ENCODE results near the gene GET3. TPM values are rescaled to one million over a fixed set of nuclear protein-coding genes. Genes with fewer than 3 reads are reported as not detected.

Gene GET3
- total and polyA plus RNA-seq, 2 of the 13 experiments (the other 11 are each of a cell fraction or from before 2014, with no cell fraction given), result 57.7 to 59.4 TPM

GRCh38 chr19:12789904-12790619 lies 52.8 kb downstream of the GET3 start (continued):
- no peak for TF ChIP-seq ZNF234 (CRISPR knock-in tag; conservative IDR thresholded peaks at IDR 0.05)
- TF ChIP-seq FOXC1 (CRISPR knock-in tag; IDR thresholded peaks at IDR 0.05; ENCODE audit: borderline replicate concordance), result no peak
- TF ChIP-seq ZNF563 (CRISPR knock-in tag; IDR thresholded peaks at IDR 0.05), result no peak
- TF ChIP-seq THRA (CRISPR knock-in tag; IDR thresholded peaks at IDR 0.05; ENCODE audit: borderline replicate concordance), result no peak
- peak; percentile 54; the same call in 1 of the 2 replicates for TF ChIP-seq ZFY (CRISPR knock-in tag; IDR thresholded peaks at IDR 0.05)
- TF ChIP-seq GFI1 (CRISPR knock-in tag; IDR thresholded peaks at IDR 0.05; ENCODE audit: borderline replicate concordance), result no peak

- no peaks in the 10 kb centered on the region for H4K20me1 ChIP-seq (ENCODE audit: insufficient read depth, low read length)
- no peaks in the 10 kb centered on the region for H3K36me3 ChIP-seq (replicated peaks in 1 of 2; ENCODE audit: control insufficient read depth in 1 of 2, insufficient read depth in 2 of 2, low read length in 2 of 2)
- DNase-seq (ENCODE audit: low spot score), result no peak
- no peaks in the 10 kb centered on the region for H3K27me3 ChIP-seq (ENCODE audit: control insufficient read depth in 1 of 2, insufficient read depth in 2 of 2, low read length in 2 of 2)
- H3K4me1 ChIP-seq (ENCODE audit: insufficient read depth, low read length), result peaks cover 60% of the 10 kb centered on the region
- intact Hi-C loops (cut with micrococcal nuclease; ENCODE audit: unreplicated experiment), result no loop called here
- no peaks in the 10 kb centered on the region for H3K9me3 ChIP-seq (ENCODE audit: low read length)
- FAIRE-seq, result no peak
- peak overlapping the region; percentile 31 for H3K27ac ChIP-seq (ENCODE audit: extremely low read length, insufficient read depth, low read length)
- H3K4me3 ChIP-seq (replicated peaks in 1 of 3; ENCODE audit: insufficient read depth in 1 of 3, low read depth in 2 of 3, low read length in 3 of 3), result peak overlapping the region; percentile 47 to 87 (median 60)
- ATAC-seq, result no peak
- peak overlapping the region; percentile 89 for H3K9ac ChIP-seq (ENCODE audit: insufficient read depth, low read depth, low read length)
- WGBS (ENCODE audit: low lambda C conversion rate), result 2% methylated on average over 13 of the region's 22 CpGs
- no TSS peak for BruUV-seq (replicated peaks)
- H2AFZ ChIP-seq (ENCODE audit: low read length), result no peak overlapping the region
- in situ Hi-C loops (cut with HindIII; ENCODE audit: extremely low pct_ligation_motif_present, low pct_unique_long_range_greater_than_20kb), result no loop called here
- ChIA-PET CTCF (ENCODE audit: low intra/inter-chr PET ratio, low total read pairs) (interaction anchor here (0.8 kb wide), 1 partner anchor 114 kb away, joined by 3 read pairs; no protein-coding TSS in a partner anchor), POLR2A (interaction anchor here (0.7 to 3.9 kb wide), 15 partner anchors 8 to 327 kb away, joined by 3 to 124 read pairs (median 14); partner anchors contain the start of genes GET3, HOOK2, MAN2B1 and NACC1)
- H3K4me2 ChIP-seq (ENCODE audit: low read depth, low read length), result peak overlapping the region; percentile 99
- peaks cover 8% of the 10 kb centered on the region for H3K79me2 ChIP-seq (ENCODE audit: insufficient read depth, low read length)
- TF ChIP-seq MYNN (CRISPR knock-in tag; IDR thresholded peaks at IDR 0.05; ENCODE audit: low read depth) (no peak), ARHGAP35 (CRISPR knock-in tag; IDR thresholded peaks at IDR 0.05; ENCODE audit: borderline replicate concordance) (no peak), ZNF276 (CRISPR knock-in tag; IDR thresholded peaks at IDR 0.05; ENCODE audit: low read depth) (no peak), MTF1 (CRISPR knock-in tag; IDR thresholded peaks at IDR 0.05) (no peak), ZNF260 (CRISPR knock-in tag; IDR thresholded peaks at IDR 0.05; ENCODE audit: borderline replicate concordance, low read depth) (no peak), PLSCR1 (CRISPR knock-in tag; IDR thresholded peaks at IDR 0.05; ENCODE audit: borderline replicate concordance) (no peak; the same call in 1 of the 2 replicates), TOPORS (CRISPR knock-in tag; IDR thresholded peaks at IDR 0.05) (peak; percentile 73; the same call in 1 of the 2 replicates), HIVEP1 (CRISPR knock-in tag; IDR thresholded peaks at IDR 0.05) (no peak), SMC3 (IDR thresholded peaks at IDR 0.05; ENCODE audit: low read length) (no peak)
Observed at GRCh38 chr19:12790628-12791344, 53.5 kb downstream of the GET3 start.

Measured in HepG2 (cell line).